GM13977 (cell line): ENCODE measurements around the gene SLC13A1.
"Not testable (repeated sequence)": the region's sequence is repeated elsewhere in the genome, so short reads cannot be mapped to it uniquely, and the experiment has no call there.

Experiments
- DNase-seq: peaks from one replicate; pipeline ENCODE4 v3.0.0; 2012; ENCODE audit warnings: low spot score
- CTCF ChIP-seq: IDR thresholded peaks from 2 replicates; pipeline ENCODE4 v1.5.1; 2012; ENCODE audit warnings: mild to moderate bottlenecking, control low read depth; ENCODE audit not compliant: insufficient read depth; ENCODE audit errors: extremely low read depth, missing control alignments
- in situ Hi-C: fragments of 300-500 bp; cut with MboI; formaldehyde crosslinking; loops from one replicate; pipeline ENCODE4 v1.12.0; 2022; ENCODE audit warnings: low sequenced_read_pairs, low pct_unique_long_range_greater_than_20kb, mixed read lengths, inconsistent platforms; ENCODE audit not compliant: unreplicated experiment

Gene SLC13A1

GRCh38 chr7:123096976-123097375 is 102.8 kb downstream of the SLC13A1 start:
- DNase-seq, result no peak
- in situ Hi-C loops, result no loop called here
- no peak for TF ChIP-seq CTCF

DNA sequence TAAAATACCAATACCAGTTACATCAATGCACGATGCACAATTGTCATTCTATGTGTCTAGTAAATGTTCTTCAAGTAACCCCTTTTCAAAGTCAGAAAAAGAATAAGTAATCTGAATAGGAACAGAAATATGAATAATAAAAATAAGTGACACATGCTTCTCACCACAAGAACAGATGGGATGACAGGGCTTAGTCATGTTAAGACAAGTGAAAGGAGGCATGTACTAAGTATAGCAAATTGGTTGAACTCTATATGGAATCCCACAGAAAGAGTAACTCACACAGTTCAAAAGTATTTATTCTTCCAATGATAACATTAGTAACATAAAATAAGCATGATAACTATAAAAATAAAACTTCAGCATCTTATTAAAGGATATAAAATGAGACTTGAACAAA is 103.3 kb downstream of the SLC13A1 start:
- in situ Hi-C loops, result no loop called here
- DNase-seq, result no peak
- no peak for TF ChIP-seq CTCF

GRCh38 chr7:123090456-123090855 is 109.3 kb downstream of the SLC13A1 start:
- in situ Hi-C loops, result no loop called here
- DNase-seq, result no peak
- TF ChIP-seq CTCF, result no peak

DNA sequence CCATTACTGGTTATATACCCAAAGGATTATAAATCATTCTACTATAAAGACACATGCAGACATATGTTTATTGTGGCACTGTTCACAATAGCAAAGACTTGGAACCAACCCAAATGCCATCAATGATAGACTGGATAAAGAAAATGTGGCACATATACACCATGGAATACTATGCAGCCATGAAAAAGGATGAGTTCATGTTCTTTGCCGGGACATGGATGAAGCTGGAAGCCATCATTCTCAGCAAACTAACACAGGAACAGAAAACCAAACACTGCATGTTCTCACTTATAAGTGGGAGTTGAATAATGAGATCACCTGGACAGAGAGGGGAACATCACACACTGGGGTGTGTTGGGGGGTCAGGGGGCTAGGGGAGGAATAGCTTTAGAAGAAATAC is 112.9 kb downstream of the SLC13A1 start:
- DNase-seq, in situ Hi-C loops: not testable (repeated sequence)

GRCh38 chr7:123084861-123085260 is 114.9 kb downstream of the SLC13A1 start:
- DNase-seq, in situ Hi-C loops: not testable (repeated sequence)

DNA sequence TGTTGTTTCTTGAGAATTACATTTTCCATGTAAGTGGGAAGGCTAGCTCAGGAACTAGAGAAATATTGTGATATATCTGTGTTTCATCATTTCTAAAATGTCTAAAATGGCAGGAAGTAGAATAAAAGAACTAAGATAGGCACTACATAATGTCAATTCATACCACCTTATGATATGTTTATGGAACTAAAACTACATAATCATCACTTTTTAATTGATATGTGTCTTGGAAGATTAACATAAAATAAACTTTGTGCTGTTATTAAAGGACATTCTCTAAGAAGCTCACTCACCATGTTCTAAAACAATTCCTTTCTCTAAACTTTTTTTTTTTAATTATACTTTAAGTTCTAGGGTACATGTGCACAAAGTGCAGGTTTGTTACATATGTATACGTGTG is 120.7 kb downstream of the SLC13A1 start:
- in situ Hi-C loops, result no loop called here
- no peak for TF ChIP-seq CTCF
- DNase-seq, result no peak

- DNase-seq, result peak; percentile 8
- in situ Hi-C loops, result no loop called here
- TF ChIP-seq CTCF, result no peak
Measured at GRCh38 chr7:123075838-123076467, 123.8 kb downstream of the SLC13A1 start.

DNA sequence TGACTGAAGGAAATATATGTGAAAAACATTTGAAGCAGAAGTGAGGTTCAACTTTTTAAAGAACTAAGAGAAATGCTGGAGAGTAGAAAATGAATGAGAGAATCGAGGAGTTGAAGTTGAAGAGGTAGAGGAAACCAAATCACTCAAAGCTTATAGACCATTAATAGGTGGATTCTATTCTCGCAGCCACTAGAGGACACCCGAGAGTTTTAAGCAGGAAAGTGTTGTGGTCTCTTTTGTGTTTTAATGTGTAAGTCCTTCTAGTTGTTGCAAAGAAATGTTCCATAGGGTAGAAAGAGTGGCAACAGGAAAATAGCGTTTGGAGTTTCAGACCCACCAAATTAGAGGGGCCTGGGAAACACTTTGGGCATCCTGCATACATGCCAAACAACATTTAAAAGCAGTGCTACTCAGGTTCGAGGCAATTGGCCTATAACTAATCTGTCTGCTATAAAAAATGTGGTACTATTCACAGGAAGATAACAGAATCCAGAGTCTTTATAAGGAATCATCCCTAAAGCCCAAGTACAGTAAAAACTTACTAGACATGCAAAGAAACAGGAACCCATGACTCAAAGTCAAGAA is 129.0 kb downstream of the SLC13A1 start:
- in situ Hi-C loops, result no loop called here
- peak; percentile 26 for DNase-seq
- TF ChIP-seq CTCF, result peak; percentile 63
